Spleen (tissue), 11 donors: Measurements from ENCODE around the gene HS2ST1. TPM values are rescaled to one million over a fixed set of nuclear protein-coding genes. Genes with fewer than 3 reads are reported as not detected.
"Not testable (repeated sequence)": the region's sequence is repeated elsewhere in the genome, so short reads cannot be mapped to it uniquely, and the experiment has no call there.

Experiments
- DNase-seq: peaks from one replicate; pipeline ENCODE4 v3.0.0-alpha.2; 2020
- H3K27ac ChIP-seq, 8 donors: fragments of 200-600 bp; sonication (generic) in 7 of 8; 1 replicate in 4 of 8; 2 replicates in 4 of 8; pipeline versions ENCODE4 v1.5.0 to v1.8.0; 2016 to 2021; ENCODE audit warnings: inconsistent platforms in 4 of 8, mild to moderate bottlenecking in 4 of 8, moderate library complexity in 1 of 8
- H3K27me3 ChIP-seq, 7 donors: fragments of 200-600 bp; sonication (generic) in 6 of 7; replicated peaks in 1 of 7; 1 replicate in 4 of 7; 2 replicates in 3 of 7; pipeline versions ENCODE4 v1.5.0 to v1.8.0; 2016 to 2021; ENCODE audit warnings: inconsistent platforms in 3 of 7, mild to moderate bottlenecking in 1 of 7
- H3K36me3 ChIP-seq, 6 donors: fragments of 200-600 bp; sonication (generic) in 5 of 6; 1 replicate in 4 of 6; 2 replicates in 2 of 6; pipeline versions ENCODE4 v1.5.0 to v1.8.0; 2016 to 2021; ENCODE audit warnings: inconsistent platforms in 2 of 6
- H3K4me1 ChIP-seq, 6 donors: fragments of 200-600 bp; sonication (generic) in 5 of 6; 1 replicate in 3 of 6; 2 replicates in 3 of 6; pipeline versions ENCODE4 v1.5.0 to v1.8.0; 2016 to 2021; ENCODE audit warnings: inconsistent platforms in 3 of 6
- H3K4me3 ChIP-seq, 8 donors: fragments of 200-600 bp; sonication (generic) in 7 of 8; 1 replicate in 4 of 8; 2 replicates in 4 of 8; pipeline versions ENCODE4 v1.5.0 to v1.8.0; 2016 to 2021; ENCODE audit warnings: inconsistent platforms in 4 of 8, mild to moderate bottlenecking in 4 of 8, moderate library complexity in 2 of 8
- H3K9me3 ChIP-seq, 8 donors: fragments of 200-600 bp; sonication (generic) in 7 of 8; 1 replicate in 4 of 8; 2 replicates in 4 of 8; pipeline versions ENCODE4 v1.5.0 to v1.8.0; 2016 to 2021; ENCODE audit warnings: inconsistent platforms in 4 of 8
- CTCF ChIP-seq, 11 experiments: fragments of 200-600 bp in 7 of 11; fragments of 450-650 bp in 4 of 11; sonication (generic) in 4 of 11; IDR thresholded peaks in 8 of 11; conservative IDR thresholded peaks in 3 of 11; 1 replicate in 7 of 11; 2 replicates in 4 of 11; pipeline versions ENCODE4 v1.4.0 to v1.8.0; 2016 to 2021; ENCODE audit warnings: antibody characterized with exemption in 11 of 11, inconsistent platforms in 4 of 11, mild to moderate bottlenecking in 1 of 11
- POLR2A ChIP-seq, 3 donors: fragments of 450-650 bp; IDR thresholded peaks; one replicate each; pipeline ENCODE4 v1.5.1; 2017; ENCODE audit warnings: antibody characterized with exemption in 3 of 3, mild to moderate bottlenecking in 1 of 3
- POLR2AphosphoS5 ChIP-seq, 3 donors: sonication (generic); formaldehyde crosslinking; IDR thresholded peaks; one replicate each; pipeline ENCODE4 v1.5.1; 2017; ENCODE audit warnings: antibody characterized with exemption in 3 of 3
- WGBS, 5 donors: extraction: QIAGEN DNeasy Blood & Tissue Kit in 3 of 5; methylation state at CpG; one replicate each; pipeline versions ENCODE4 v1.1.5 to v1.1.7; 2013 to 2018; 5-methylcytosine and 5-hydroxymethylcytosine counted together
- intact Hi-C: fragments of 100-400 bp; cut with DNase I; formaldehyde crosslinking; loops from one replicate; pipeline ENCODE4 v1.15.0; 2023; ENCODE audit warnings: low total_unique reads
- polyA plus RNA-seq, 3 donors: library from polyadenylated mRNA; stranded (reverse); fragments of 200-250 nt; gene quantifications; one replicate each; pipeline ENCODE4 v1.2.1, GENCODE V29; 2013
- total RNA-seq, 7 donors: library from RNA; depleted of rRNA in 3 of 7; stranded (reverse); fragments of >200 nt in 3 of 7; fragmentation: NEBNext Ultra II Directional in 4 of 7; extraction: Animal tissue kit (Norgen Biotek cat#: 25700) in 4 of 7; gene quantifications; one replicate each; pipeline versions ENCODE4 v1.1.0 to v1.2.1, GENCODE V29; 2016 to 2021
- donor health status: healthy with polysubstance abuse.
- donor health status: DM: no; HTN: no; CAD: no; lungs with moderate emphysema.
- donor health status: DM: no; HTN: no; CAD: no.
- donor health status: Bipolar disorder and iron deficiency.
- donor health status: healthy.
- donor health status: DM: no; HTN: no; CAD: no.
- donor health status: DM: yes; HTN: yes; CAD: no.

HS2ST1 gene
- total and polyA plus RNA-seq, 10 donors: 4.6 to 32.9 (median 22.3) TPM

- intact Hi-C loops: no loop called here
- no peak overlapping the region for H3K27ac ChIP-seq
- DNase-seq: no peak
- no peak overlapping the region for H3K4me3 ChIP-seq
- H3K4me1 ChIP-seq: no peaks in the 10 kb centered on the region
- H3K36me3 ChIP-seq: no peaks in the 10 kb centered on the region
- H3K9me3 ChIP-seq: no peaks in the 10 kb centered on the region
- TF ChIP-seq POLR2A (IDR thresholded peaks at IDR 0.05): no peak
- no peak for TF ChIP-seq CTCF (IDR thresholded peaks at IDR 0.05 in 8 of 11, conservative IDR thresholded peaks at IDR 0.05 in 3 of 11)
- no peak for TF ChIP-seq POLR2AphosphoS5 (IDR thresholded peaks at IDR 0.05)
- H3K27me3 ChIP-seq: no peaks in the 10 kb centered on the region
These were observed 73.0 kb downstream of the HS2ST1 start for GRCh38 chr1:86987446-86987845.

- Histone ChIP-seq H3K27me3 (no peaks in the 10 kb centered on the region), H3K4me1 (no peaks in the 10 kb centered on the region), H3K27ac (no peak overlapping the region), H3K36me3 (no peaks in the 10 kb centered on the region), H3K9me3 (no peaks in the 10 kb centered on the region), H3K4me3 (no peak overlapping the region)
- DNase-seq: no peak
- intact Hi-C loops: no loop called here
- WGBS, 5 donors: 96 to 98% (median 98%) methylated on average over 7 of the region's 7 CpGs
- TF ChIP-seq CTCF (IDR thresholded peaks at IDR 0.05 in 8 of 11, conservative IDR thresholded peaks at IDR 0.05 in 3 of 11) (no peak), POLR2AphosphoS5 (IDR thresholded peaks at IDR 0.05) (no peak), POLR2A (IDR thresholded peaks at IDR 0.05) (no peak)
These were observed 74.4 kb downstream of the HS2ST1 start for GRCh38 chr1:86988835-86989234.

- 59 to 94% (median 65%) methylated on average over 3 of the region's 3 CpGs for WGBS, 5 donors
- intact Hi-C loops: not testable (repeated sequence)
These were observed 75.3 kb downstream of the HS2ST1 start for GRCh38 chr1:86989690-86990089.

GRCh38 chr1:86990826-86991225, 76.4 kb downstream of the HS2ST1 start:
- Histone ChIP-seq H3K27me3 (no peaks in the 10 kb centered on the region), H3K27ac (no peak overlapping the region), H3K4me1 (no peaks in the 10 kb centered on the region), H3K4me3 (no peak overlapping the region), H3K36me3 (no peaks in the 10 kb centered on the region), H3K9me3 (no peaks in the 10 kb centered on the region)
- TF ChIP-seq POLR2A (IDR thresholded peaks at IDR 0.05): no peak
- TF ChIP-seq POLR2AphosphoS5 (IDR thresholded peaks at IDR 0.05): no peak
- TF ChIP-seq CTCF (IDR thresholded peaks at IDR 0.05 in 8 of 11, conservative IDR thresholded peaks at IDR 0.05 in 3 of 11): no peak
- intact Hi-C loops: no loop called here
- DNase-seq: no peak
- whole genome bisulfite sequencing, 5 donors: 97 to 100% (median 100%) methylated on average over 1 to 2 of the region's 2 CpGs

More at GRCh38 chr1:86989690-86990089, 75.3 kb downstream of the HS2ST1 start:
- not testable (repeated sequence) for H3K27me3 ChIP-seq, DNase-seq, H3K9me3 ChIP-seq, H3K4me1 ChIP-seq, H3K27ac ChIP-seq, H3K36me3 ChIP-seq, H3K4me3 ChIP-seq

- Histone ChIP-seq H3K27ac (no peak overlapping the region), H3K4me1 (no peaks in the 10 kb centered on the region), H3K27me3 (no peaks in the 10 kb centered on the region), H3K4me3 (no peak overlapping the region), H3K36me3 (no peaks in the 10 kb centered on the region), H3K9me3 (no peaks in the 10 kb centered on the region)
- intact Hi-C loops: no loop called here
- DNase-seq: no peak
- TF ChIP-seq POLR2AphosphoS5 (IDR thresholded peaks at IDR 0.05) (no peak), POLR2A (IDR thresholded peaks at IDR 0.05) (no peak), CTCF (IDR thresholded peaks at IDR 0.05 in 8 of 11, conservative IDR thresholded peaks at IDR 0.05 in 3 of 11) (no peak)
- WGBS, 5 donors: 89 to 95% (median 91%) methylated on average over 6 of the region's 6 CpGs
These were observed 77.2 kb downstream of the HS2ST1 start for GRCh38 chr1:86991549-86992186.
